H9 (cell line): ENCODE measurements around the gene APRT. TPM values are rescaled to one million over a fixed set of nuclear protein-coding genes. Genes with fewer than 3 reads are reported as not detected.

Experiments
- DNase-seq: peaks from one replicate; pipeline ENCODE4 v3.0.0-alpha.2; 2017
- H2AFZ ChIP-seq: one replicate; pipeline ENCODE4 v1.6.1; 2013; ENCODE audit warnings: mild to moderate bottlenecking, low read length, control low read depth, moderate library complexity
- H2AK5ac ChIP-seq: 2 replicates; pipeline ENCODE4 v1.6.1; 2013; ENCODE audit warnings: low read length, control low read depth, mixed read lengths; ENCODE audit not compliant: insufficient read length
- H2BK120ac ChIP-seq: one replicate; pipeline ENCODE4 v1.6.1; 2013; ENCODE audit warnings: low read depth, mild to moderate bottlenecking, low read length, control low read depth, inconsistent platforms; ENCODE audit not compliant: poor library complexity, severe bottlenecking
- H2BK12ac ChIP-seq: 2 replicates; pipeline ENCODE4 v1.6.1; 2013; ENCODE audit warnings: low read length, control low read depth, mixed read lengths, low read depth; ENCODE audit not compliant: insufficient read length
- H2BK15ac ChIP-seq: 2 replicates; pipeline ENCODE4 v1.6.1; 2013; ENCODE audit warnings: low read depth, low read length, control low read depth
- H2BK20ac ChIP-seq: one replicate; pipeline ENCODE4 v1.6.1; 2013; ENCODE audit warnings: low read depth, mild to moderate bottlenecking, low read length, control low read depth, inconsistent platforms; ENCODE audit not compliant: poor library complexity, severe bottlenecking
- H2BK5ac ChIP-seq: 2 replicates; pipeline ENCODE4 v1.6.1; 2013; ENCODE audit warnings: low read length, control low read depth, mixed read lengths; ENCODE audit not compliant: insufficient read length
- H3K14ac ChIP-seq: 2 replicates; pipeline ENCODE4 v1.6.1; 2013; ENCODE audit warnings: low read length, control low read depth; ENCODE audit not compliant: insufficient read depth
- H3K18ac ChIP-seq: 2 replicates; pipeline ENCODE4 v1.6.1; 2013; ENCODE audit warnings: low read depth, mild to moderate bottlenecking, mixed read lengths, low read length, control low read depth; ENCODE audit not compliant: insufficient read length
- H3K23ac ChIP-seq: 2 replicates; pipeline ENCODE4 v1.6.1; 2013; ENCODE audit warnings: low read length, control low read depth, mixed read lengths, low read depth; ENCODE audit not compliant: insufficient read length
- H3K23me2 ChIP-seq: 2 replicates; pipeline ENCODE4 v1.6.1; 2013; ENCODE audit warnings: low read depth, mild to moderate bottlenecking, mixed read lengths, low read length, control low read depth; ENCODE audit not compliant: insufficient read length, poor library complexity, severe bottlenecking
- H3K27ac ChIP-seq: 2 replicates; pipeline ENCODE4 v1.5.1; 2013; ENCODE audit warnings: low read length, control low read depth, mixed read lengths, low read depth; ENCODE audit not compliant: insufficient read length
- H3K27me3 ChIP-seq: 2 replicates; pipeline ENCODE4 v1.6.1; 2013; ENCODE audit warnings: low read length, control low read depth, inconsistent platforms; ENCODE audit not compliant: insufficient read depth
- H3K4ac ChIP-seq: 2 replicates; pipeline ENCODE4 v1.6.1; 2013; ENCODE audit warnings: low read depth, mild to moderate bottlenecking, control low read depth, inconsistent platforms, low read length, moderate library complexity
- H3K4me1 ChIP-seq: 2 replicates; pipeline ENCODE4 v1.6.1; 2013; ENCODE audit warnings: low read length, control low read depth, inconsistent platforms; ENCODE audit not compliant: insufficient read depth
- H3K4me2 ChIP-seq: 2 replicates; pipeline ENCODE4 v1.6.1; 2013; ENCODE audit warnings: low read length, control low read depth, mixed read lengths; ENCODE audit not compliant: insufficient read length, insufficient read depth
- H3K56ac ChIP-seq: 2 replicates; pipeline ENCODE4 v1.6.1; 2013; ENCODE audit warnings: low read depth, mild to moderate bottlenecking, mixed read lengths, low read length, control low read depth; ENCODE audit not compliant: insufficient read length
- H3K79me1 ChIP-seq: 2 replicates; pipeline ENCODE4 v1.6.1; 2013; ENCODE audit warnings: low read depth, mild to moderate bottlenecking, moderate library complexity, low read length, control low read depth, inconsistent platforms; ENCODE audit not compliant: insufficient read depth, poor library complexity, severe bottlenecking
- H3K79me2 ChIP-seq: 2 replicates; pipeline ENCODE4 v1.6.1; 2013; ENCODE audit warnings: low read length, control low read depth, inconsistent platforms; ENCODE audit not compliant: insufficient read depth
- H3K9ac ChIP-seq: 2 replicates; pipeline ENCODE4 v1.6.1; 2013; ENCODE audit warnings: low read length, control low read depth, mixed read lengths; ENCODE audit not compliant: insufficient read length; ENCODE audit errors: extremely low read depth
- H3K9me3 ChIP-seq: one replicate; pipeline ENCODE4 v1.6.1; 2013; ENCODE audit warnings: low read depth, low read length, inconsistent platforms; ENCODE audit not compliant: control insufficient read depth
- H3T11ph ChIP-seq: one replicate; pipeline ENCODE4 v1.6.1; 2013; ENCODE audit warnings: mild to moderate bottlenecking, low read length, control low read depth, inconsistent platforms
- H4K20me1 ChIP-seq: one replicate; pipeline ENCODE4 v1.6.1; 2013; ENCODE audit not compliant: control insufficient read depth, insufficient read length, insufficient read depth
- H4K5ac ChIP-seq: 2 replicates; pipeline ENCODE4 v1.6.1; 2013; ENCODE audit warnings: low read depth, mild to moderate bottlenecking, mixed read lengths, low read length, control low read depth; ENCODE audit not compliant: insufficient read length
- H4K8ac ChIP-seq: replicated peaks from 2 replicates; pipeline ENCODE4 v1.6.1; 2013; ENCODE audit warnings: low read length, control low read depth, mixed read lengths, low read depth; ENCODE audit not compliant: insufficient read length
- H4K91ac ChIP-seq: 2 replicates; pipeline ENCODE4 v1.6.1; 2013; ENCODE audit warnings: low read depth, mild to moderate bottlenecking, moderate library complexity, mixed read lengths, low read length, control low read depth; ENCODE audit not compliant: insufficient read length
- H3K27ac Mint-ChIP-seq, 3 experiments: 2 replicates in 2 of 3; 3 replicates in 1 of 3; pipeline ENCODE4 v1.8.0; 2020 to 2021; ENCODE audit warnings: mixed read lengths in 3 of 3, mild to moderate bottlenecking in 1 of 3, moderate library complexity in 1 of 3
- H3K27me3 Mint-ChIP-seq: 2 replicates; pipeline ENCODE4 v1.8.0; 2021; ENCODE audit warnings: low read depth, mild to moderate bottlenecking, moderate library complexity, mixed read lengths
- H3K36me3 Mint-ChIP-seq, 3 experiments: 2 replicates in 2 of 3; 3 replicates in 1 of 3; pipeline ENCODE4 v1.8.0; 2020 to 2021; ENCODE audit warnings: low read depth in 3 of 3, mixed read lengths in 3 of 3; ENCODE audit not compliant: insufficient read depth in 1 of 3
- H3K4me1 Mint-ChIP-seq, 2 experiments: 2 replicates each; pipeline ENCODE4 v1.8.0; 2020; ENCODE audit warnings: mixed read lengths in 2 of 2
- H3K4me3 Mint-ChIP-seq, 2 experiments: 2 replicates in 1 of 2; 3 replicates in 1 of 2; pipeline ENCODE4 v1.8.0; 2020 to 2021; ENCODE audit warnings: mild to moderate bottlenecking in 2 of 2, mixed read lengths in 2 of 2, moderate library complexity in 1 of 2
- H3K9me3 Mint-ChIP-seq, 2 experiments: 2 replicates in 1 of 2; 3 replicates in 1 of 2; pipeline ENCODE4 v1.8.0; 2020; ENCODE audit warnings: mild to moderate bottlenecking in 2 of 2, mixed read lengths in 2 of 2, moderate library complexity in 1 of 2
- WGBS: extraction: QIAGEN DNeasy Blood & Tissue Kit; methylation state at CpG from one replicate; pipeline ENCODE4 v1.1.7; 2013; ENCODE audit warnings: missing lambda C conversion rate, low lambda C conversion rate, mixed read lengths; ENCODE audit not compliant: insufficient read length; ENCODE audit errors: extremely low coverage; 5-methylcytosine and 5-hydroxymethylcytosine counted together
- total RNA-seq: library from RNA; stranded (reverse); gene quantifications from 2 replicates; pipeline ENCODE4 v1.2.1, GENCODE V29; 2021
- TF ChIP-seq, protein P1 (sequence below): fragments of 200-600 bp; sonication (generic); conservative IDR thresholded peaks from 3 replicates; pipeline ENCODE4 v1.8.0; 2021; ENCODE audit warnings: antibody characterized with exemption, mild to moderate bottlenecking

Gene APRT
- total RNA-seq, 1 experiment from 2014 or later: 246 TPM

DNA sequence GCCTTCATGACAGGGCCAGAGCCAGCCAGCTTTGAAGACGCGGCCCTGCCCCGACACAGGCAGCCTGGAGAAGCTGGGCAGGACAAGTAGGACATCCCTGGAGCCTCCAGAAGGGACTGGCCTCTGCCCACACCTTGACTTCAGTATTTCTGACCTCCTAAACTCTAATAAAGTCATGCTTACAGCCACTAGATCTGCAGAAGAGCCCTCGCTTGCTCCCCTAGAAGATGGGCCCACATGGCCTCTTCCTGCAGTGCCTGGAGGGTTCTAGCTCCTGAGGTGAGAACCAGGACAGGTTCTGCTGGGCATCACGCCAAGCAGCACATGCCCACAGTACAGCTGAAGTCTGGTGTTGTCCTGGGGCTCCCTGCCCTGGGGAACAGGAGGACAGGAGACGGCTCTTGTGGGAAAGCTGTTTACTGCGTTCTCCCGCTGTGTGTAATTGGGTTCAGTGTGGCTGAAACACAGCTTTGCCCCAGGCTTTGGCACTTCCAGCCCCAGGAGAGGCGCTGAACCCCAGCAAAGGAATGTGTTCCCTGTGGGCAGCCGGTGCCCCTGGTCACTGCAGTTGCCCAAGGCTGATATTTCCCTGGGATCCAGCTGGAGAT lies 2.6 kb downstream of the APRT start:
- H2AFZ ChIP-seq: no peak overlapping the region
- peaks cover 5% of the 10 kb centered on the region; the same call in 1 of the 2 replicates for H3K79me2 ChIP-seq
- H4K5ac ChIP-seq: no peak overlapping the region
- H3K9ac ChIP-seq: no peak overlapping the region
- no peak for DNase-seq
- no peak overlapping the region for H2BK5ac ChIP-seq
- no peaks in the 10 kb centered on the region; the same call in 1 of the 2 replicates for H3K27me3 Mint-ChIP-seq
- H2BK12ac ChIP-seq: no peak overlapping the region
- H3K36me3 Mint-ChIP-seq: peaks cover 17 to 55% (median 54%) of the 10 kb centered on the region in 3 experiments; a peak in 6 of 7 replicates
- no peak overlapping the region for H3K56ac ChIP-seq
- H3K79me1 ChIP-seq: peaks cover 6% of the 10 kb centered on the region
- H2BK120ac ChIP-seq: no peak overlapping the region
- H3K14ac ChIP-seq: no peak overlapping the region
- WGBS: no CpG with 5 or more reads among the region's 10 CpGs
- no peak overlapping the region for H3K27ac ChIP-seq
- H4K8ac ChIP-seq: no peak overlapping the region
- no peak overlapping the region for H3K4me2 ChIP-seq
- peak overlapping the region; percentile 17 to 34; a peak in 2 of 5 replicates for H3K4me3 Mint-ChIP-seq
- H3K27me3 ChIP-seq: no peaks in the 10 kb centered on the region
- H3K4me1 Mint-ChIP-seq: peaks cover 6 to 10% of the 10 kb centered on the region in 2 experiments
- no peaks in the 10 kb centered on the region for H3K4me1 ChIP-seq
- no peak overlapping the region for H3K18ac ChIP-seq
- no peak overlapping the region for H2BK15ac ChIP-seq
- peak overlapping the region in 1 of 3 experiments; percentile 90; a peak in 2 of 7 replicates for H3K27ac Mint-ChIP-seq
- no peaks in the 10 kb centered on the region for H3K9me3 ChIP-seq
- no peak overlapping the region for H4K91ac ChIP-seq
- no peak overlapping the region for H3T11ph ChIP-seq
- peaks cover 19% of the 10 kb centered on the region for H3K23me2 ChIP-seq
- TF ChIP-seq, protein P1, sequence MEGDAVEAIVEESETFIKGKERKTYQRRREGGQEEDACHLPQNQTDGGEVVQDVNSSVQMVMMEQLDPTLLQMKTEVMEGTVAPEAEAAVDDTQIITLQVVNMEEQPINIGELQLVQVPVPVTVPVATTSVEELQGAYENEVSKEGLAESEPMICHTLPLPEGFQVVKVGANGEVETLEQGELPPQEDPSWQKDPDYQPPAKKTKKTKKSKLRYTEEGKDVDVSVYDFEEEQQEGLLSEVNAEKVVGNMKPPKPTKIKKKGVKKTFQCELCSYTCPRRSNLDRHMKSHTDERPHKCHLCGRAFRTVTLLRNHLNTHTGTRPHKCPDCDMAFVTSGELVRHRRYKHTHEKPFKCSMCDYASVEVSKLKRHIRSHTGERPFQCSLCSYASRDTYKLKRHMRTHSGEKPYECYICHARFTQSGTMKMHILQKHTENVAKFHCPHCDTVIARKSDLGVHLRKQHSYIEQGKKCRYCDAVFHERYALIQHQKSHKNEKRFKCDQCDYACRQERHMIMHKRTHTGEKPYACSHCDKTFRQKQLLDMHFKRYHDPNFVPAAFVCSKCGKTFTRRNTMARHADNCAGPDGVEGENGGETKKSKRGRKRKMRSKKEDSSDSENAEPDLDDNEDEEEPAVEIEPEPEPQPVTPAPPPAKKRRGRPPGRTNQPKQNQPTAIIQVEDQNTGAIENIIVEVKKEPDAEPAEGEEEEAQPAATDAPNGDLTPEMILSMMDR: no peak
- H3K4ac ChIP-seq: no peak overlapping the region
- H2AK5ac ChIP-seq: no peak overlapping the region
- no peak overlapping the region for H3K23ac ChIP-seq
- H4K20me1 ChIP-seq: peaks cover 3% of the 10 kb centered on the region
- no peaks in the 10 kb centered on the region for H3K9me3 Mint-ChIP-seq
- no peak overlapping the region for H2BK20ac ChIP-seq
